CD4-positive, alpha-beta T cell treated with Interleukin-6 at 100 ng/mL for 8 hours (primary cell): ENCODE results near the gene RLN3.

Source experiments
- DNase-seq: peaks from one replicate; pipeline ENCODE4 v3.0.0-alpha.2; 2020; ENCODE audit warnings: mixed read lengths, low spot score

Gene RLN3, protein sequence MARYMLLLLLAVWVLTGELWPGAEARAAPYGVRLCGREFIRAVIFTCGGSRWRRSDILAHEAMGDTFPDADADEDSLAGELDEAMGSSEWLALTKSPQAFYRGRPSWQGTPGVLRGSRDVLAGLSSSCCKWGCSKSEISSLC

DNA sequence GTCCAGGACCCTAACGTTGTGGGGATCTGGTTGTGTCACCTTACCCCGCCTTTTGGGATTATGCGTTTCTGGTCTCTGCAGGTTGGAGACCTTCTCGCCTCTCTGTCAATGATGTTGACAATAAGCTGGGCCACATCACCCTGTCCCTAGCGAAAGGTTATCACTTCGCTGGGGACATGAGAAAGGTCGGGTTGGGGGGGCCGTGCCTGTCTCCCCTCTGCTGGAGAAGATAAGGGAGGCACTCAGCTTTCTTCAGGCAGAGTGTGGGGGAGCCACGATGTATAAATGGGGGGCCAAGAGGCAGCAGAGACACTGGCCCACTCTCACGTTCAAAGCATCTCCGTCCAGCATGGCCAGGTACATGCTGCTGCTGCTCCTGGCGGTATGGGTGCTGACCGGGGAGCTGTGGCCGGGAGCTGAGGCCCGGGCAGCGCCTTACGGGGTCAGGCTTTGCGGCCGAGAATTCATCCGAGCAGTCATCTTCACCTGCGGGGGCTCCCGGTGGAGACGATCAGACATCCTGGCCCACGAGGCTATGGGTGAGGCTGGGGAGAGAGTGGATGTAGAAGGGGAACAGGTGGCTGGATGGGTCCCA is at the start of gene RLN3:
Gene RLN3 (plus strand): TSS at position 293 of the 595 bp plus-strand sequence. CDS start 57 bp downstream, at position 350.
- DNase-seq = no peak

DNA sequence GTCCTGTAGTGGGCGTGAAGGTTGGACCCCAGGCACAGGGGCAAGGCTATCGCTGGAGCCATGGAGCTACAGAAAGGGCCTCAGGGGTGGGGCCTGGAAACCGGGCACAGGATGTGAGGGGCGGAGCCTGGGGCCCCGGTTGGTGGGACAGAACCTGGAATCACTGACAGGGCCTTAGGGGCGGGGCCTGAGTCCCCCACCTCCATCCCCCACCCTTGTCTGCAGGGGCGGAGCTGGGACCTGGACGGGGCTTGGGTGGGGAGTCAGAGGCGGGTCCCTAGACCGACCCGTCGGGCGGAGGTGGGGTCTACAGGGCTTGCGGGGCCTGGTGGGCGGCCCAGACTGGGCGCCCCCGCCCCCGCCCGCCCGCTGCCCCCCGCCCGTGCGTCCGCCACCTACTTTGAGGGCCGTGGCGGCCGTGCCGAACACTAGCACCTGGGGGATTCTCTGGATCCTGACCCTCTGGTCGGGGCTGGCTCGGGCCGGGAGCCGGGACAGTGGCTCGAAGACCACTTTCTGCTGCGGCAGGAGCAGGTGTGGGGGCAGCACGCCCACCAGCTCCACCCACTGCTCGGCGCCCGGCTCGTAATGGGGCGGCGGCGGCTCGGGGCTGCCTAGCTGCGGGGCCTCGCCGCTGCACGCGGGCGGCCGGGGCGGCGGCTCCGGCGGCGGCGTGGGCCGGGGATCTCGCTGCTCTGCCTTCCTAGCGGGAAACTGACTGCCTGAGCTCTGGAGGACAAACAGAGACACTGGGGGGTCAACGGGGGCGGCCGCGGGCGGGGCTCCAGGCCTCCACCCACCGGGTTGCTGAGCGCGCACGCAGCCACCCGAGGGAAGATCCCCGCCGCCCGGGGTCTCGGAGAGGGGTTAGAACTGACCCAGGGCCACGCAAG is 49.4 kb upstream of the RLN3 start:
- DNase-seq = no peak

DNA sequence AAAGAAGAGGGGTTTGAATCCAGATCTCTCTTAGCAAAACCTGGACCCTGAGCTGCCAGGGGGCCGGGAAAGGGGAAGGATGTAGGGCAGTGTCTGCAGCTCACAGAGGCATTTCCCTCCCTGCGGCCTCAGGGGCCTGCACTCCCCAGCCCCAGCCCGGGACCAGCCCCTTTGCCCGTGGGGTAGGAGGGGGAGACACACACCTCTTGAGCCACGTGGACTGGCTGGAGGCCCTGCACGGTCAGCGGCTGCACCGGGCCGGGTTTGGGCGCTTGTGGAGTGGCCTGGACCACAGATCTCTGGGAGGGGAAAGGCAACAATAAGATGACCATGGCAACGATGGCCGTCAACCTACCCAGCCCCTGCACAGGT is 48.7 kb upstream of the RLN3 start:
- DNase-seq = no peak

DNA sequence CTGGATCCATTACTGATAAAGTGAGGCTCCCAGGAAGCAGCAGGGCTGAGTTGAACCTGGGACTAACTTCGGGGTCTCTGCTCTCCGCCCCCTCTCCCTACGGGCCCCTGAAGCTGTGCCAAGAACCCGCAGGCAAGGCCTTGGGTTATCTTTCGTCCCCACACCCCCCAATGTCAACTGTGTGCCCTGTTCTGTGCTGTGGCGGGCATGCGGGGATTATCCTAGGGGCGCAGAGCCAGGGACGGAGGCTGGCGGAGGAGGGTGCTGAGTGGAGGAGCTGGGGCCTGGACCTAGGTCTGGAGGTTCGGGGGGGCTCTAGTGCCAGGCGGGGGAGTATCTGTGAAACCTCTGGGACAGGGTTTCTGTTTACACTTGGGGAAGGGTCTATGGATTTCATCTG is 48.3 kb upstream of the RLN3 start:
- no peak for DNase-seq

DNA sequence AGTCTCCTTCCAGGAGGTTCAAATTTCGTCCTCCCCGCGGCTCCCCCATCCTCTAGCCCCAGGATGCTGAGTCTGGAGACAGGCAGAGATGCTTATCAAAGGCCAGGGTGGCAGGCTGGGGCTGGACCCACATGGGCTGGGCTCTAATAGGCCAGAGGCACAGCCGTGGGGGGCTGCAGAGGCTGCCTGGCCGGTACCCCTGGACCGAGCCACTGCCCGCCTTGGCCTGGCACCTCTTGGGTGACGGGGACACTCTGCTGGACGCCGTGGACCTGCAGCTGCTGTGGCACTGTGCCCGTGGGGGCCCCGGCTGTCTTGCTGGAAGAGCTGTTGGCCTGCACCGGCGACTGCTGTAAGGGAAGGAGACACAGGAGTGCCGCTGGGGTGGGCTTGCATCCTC is 47.6 kb upstream of the RLN3 start:
- DNase-seq = no peak

DNA sequence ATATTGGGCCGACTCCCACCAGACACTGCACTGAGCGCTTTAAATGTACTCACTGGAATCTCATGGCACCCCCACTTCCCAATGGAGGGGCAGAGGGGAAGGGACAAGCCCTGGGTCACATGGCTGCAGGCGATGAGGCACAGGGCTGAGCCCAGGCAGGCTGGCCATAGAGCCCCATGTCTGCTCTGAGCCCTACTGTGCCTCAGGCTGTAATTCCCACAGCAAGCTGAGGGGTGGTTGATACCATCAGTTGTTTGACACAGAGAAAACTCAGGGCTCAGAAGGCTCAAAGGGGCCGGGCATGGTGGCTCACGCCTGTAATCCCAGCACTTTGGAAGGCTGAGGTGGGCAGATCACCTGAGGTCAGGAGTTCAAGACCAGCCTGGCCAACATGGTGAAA is 46.9 kb upstream of the RLN3 start:
- no peak for DNase-seq

DNA sequence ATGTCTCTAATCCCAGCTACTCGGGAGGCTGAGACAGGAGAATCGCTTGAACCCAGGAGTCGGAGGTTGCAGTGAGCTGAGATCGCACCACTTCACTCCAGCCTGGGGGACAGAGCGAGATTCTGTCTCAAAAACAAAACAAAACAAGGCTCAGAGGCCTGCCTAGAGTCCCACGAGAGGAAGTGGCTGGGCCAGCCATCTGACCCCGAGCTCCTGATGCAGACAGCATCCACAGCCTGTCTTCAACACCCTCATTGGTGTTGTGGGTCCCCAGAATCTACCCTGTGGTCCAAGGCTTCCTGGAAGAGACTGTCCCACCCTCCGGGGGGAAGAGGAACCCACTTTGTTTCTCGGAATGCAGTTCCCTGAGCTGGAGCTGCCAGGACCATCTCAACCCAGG is 46.5 kb upstream of the RLN3 start:
- no peak for DNase-seq

DNA sequence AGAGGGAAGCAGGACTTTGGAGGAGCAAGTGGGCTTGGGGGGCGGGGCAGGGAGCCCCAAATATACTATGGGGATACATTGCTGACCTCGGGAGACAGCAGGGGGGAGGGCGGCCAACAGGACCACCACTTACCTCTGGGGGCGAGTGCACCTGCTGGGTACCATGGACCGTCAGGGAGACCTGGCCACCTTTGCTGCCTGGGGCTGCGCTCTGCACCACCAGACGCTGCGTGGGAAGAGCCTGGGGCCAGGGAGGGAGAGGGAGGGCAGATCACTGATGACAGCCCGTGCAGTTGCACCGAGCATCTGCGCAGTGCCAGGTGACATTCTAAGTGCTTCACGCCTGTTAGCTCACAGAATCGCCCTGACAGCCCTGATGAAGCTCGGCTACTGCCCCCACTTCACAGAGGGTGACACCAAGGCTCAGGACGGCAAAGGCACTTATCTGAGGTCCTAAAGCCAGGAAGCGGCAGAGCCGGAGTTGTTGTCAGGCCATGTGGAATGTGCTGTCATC is 45.9 kb upstream of the RLN3 start:
- no peak for DNase-seq

DNA sequence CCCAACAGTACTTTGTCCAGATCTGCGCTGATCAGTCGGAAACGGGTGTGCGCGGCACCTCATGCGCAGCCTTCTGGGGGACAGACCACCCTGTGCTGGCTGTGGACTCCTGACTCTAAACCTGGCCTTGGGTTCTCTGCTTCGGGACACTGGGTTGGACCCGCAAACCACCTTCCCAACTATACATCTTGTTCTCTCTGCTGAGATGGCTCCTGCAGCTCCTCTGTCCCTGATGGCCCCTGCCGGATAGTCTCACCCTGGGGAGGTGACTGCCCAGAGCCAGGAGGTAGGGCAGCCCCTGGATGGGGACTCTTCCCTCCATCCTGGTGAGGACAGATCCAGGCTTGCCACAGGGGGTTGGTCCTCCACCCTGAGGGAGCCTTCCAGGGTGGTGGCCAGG is 45.2 kb upstream of the RLN3 start:
- no peak for DNase-seq

DNA sequence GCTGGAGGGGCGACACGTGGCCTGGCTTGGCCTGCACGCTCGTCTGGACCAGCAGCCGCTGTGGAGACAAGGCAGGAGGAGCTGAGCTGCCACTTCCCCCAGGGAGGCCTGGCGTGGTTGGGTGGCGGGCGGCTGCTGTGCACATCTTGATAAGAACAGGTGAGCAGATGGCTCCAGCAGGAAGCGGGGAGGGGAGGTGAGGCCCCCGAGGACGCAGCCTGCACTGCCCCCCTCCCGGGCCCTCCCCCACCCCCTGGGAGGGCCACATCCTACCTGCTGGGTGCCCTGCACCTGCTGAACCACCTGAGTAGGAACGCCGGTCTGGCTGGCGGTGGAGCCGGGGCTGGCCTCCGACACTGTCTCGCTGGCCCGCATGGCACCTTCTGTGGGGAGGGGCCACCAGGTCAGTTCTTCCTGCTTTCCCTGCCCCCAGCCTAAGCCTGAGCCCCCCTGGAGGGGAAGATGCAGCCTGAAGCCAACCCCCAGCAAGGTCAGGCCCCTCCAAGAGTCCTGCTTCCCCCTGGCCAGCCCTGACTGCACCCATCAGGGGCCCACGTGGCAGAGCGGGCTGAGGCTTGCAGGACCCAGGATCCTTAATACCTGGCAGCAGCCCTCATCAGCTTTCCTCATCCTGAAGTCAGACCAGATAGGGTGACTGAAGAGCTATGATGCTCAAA is 44.6 kb upstream of the RLN3 start:
- DNase-seq = peak; percentile 72

DNA sequence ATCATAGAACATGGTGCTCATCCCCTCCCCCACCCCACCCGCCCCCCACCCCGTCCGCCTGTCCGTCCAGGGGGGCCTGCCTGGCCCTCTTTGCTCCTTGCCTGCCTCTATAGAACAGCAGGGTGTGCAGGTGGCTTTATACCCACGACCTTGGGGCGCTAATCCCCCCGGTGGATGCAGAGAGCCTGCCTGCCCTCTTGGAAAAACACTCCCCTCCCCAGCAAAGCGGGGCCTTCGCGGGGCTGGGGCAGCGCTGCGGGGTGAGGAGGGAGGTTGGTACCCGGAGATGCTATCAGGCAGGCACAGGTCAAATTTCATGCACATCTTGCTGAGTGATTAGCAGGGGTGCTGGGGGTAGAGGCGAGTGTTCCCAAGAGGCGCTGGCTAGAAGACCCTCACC is 43.8 kb upstream of the RLN3 start:
- DNase-seq = no peak

DNA sequence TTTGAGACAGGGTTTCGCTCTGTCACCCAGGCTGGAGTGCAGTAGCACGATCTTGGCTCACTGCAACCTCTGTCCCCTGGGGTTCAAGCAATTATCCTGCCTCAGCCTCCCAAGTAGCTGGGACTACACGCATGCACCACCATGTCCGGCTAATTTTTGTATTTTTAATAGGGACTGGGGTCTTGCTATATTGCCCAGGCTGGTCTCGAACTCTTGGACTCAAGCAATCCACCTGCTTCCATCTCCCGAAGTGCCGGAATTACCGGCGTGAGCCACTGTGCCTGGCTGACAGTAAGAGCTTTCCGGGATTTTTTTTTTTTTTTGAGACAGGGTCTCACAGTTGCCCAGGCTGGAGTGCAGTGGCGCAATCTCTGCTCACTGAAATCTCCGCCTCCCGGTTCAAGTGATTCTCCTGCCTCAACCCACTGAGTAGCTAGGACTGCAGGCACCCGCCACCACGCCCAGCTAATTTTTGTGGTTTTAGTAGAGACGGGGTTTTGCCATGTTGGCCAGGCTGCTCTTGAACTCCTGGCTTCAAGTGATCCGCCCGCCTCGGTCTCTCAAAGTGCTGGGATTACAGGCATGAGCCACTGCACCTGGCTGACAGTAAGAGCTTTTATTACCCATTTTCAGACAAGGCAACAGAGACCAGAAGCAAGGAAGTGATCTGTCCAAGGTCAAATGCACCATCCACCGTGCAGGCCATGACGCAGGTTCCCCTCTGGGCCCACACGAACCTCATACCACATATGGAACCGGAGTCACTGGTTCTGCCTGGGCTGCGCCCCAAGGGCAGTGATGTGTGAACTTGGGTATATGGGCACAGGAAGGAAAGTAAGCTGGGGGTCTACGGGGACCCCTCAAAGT is 42.8 kb upstream of the RLN3 start:
- DNase-seq = no peak

DNA sequence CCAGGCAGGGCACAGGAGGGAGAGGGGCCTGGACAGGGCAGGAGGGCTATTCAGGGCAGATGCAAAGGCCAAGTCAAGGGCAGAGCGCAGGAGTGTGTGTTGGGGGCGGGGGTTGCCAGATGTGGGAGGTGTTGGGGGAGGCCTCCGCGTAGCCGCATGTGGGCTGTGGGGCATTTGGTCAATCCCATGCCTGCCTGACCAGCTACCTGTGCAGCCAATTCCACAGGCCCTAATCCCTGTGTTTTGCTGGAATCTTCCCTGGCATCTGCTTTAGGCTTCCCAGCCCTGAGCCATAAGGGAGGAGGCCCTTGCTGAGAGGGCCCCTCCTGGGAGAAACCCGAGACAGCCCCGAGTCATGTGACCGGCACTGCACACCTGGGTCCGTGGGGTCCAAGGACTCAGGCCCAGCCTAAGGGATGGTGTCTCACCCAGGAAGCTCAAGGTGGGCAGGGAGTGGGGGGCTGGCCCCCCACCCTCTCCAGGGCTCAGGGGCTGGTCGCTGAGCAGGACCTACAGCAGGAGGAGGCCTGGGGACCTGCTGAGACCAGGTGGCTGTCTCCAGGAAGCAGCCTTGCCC is 42.1 kb upstream of the RLN3 start:
- no peak for DNase-seq

DNA sequence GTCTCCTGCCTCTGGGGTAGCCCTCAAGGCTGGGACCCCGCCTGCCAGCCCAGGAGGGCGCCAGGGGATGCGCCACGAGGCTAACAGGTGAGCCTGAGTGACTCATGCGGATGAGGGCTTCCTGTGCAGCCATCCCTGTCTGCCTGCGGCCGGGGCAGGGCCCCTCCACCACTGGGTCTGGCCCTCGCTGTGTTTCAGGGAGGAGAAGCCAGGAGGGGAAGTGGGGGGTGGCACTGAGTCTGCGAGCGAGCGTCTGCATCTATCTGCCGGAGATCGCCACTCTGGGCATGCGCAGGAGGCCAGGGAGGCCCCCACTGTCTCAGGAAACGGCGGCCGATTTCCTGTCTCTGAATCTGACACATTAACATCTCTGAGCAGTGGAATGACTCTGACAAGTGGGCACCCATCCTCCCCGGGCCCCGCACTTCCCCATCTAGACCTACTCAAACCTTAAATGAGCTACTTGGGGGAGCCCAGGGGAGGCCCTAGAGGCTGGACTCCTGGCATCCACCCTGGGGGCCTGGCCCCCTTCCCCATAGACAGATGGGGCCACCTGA is 41.5 kb upstream of the RLN3 start:
- peak; percentile 99 for DNase-seq

DNA sequence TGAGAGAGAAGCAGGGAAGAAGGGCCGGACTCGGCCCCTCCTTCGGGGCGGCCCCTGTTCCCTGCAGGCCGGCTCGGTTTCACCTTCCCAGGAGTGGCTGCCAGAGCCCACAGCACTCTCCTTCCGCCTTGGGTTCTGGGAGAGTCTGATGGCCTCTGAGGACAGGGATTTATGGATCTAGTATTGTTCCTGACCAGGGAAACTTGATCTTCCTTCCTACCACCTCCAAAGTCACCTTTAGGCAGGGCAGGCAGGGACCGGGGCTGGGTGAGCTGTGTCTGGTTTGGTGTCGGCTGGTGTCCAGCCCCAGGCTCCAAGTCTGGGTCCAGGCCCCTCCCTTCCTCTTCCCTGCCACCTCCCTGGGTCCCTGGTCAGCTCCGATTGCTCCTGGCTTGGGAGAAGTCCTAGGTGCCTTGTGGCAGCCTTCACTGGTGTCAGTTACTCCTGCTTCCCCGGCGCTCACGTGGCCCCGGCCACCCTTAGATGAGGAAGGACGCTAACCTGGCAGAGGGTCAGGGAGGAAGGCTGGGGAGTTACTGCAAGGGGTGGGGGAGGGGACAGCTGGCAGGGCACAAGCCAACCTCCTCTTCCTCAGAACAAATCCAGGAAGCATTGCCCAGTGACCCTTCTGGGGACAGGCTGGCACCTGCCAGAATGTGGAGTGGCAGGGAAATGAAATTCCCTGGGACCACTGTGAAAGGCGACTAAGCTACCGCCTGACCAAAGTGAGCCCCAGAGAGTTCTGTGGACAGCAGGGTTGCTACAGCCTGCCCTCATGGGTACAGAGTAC is 40.7 kb upstream of the RLN3 start:
- DNase-seq = no peak

DNA sequence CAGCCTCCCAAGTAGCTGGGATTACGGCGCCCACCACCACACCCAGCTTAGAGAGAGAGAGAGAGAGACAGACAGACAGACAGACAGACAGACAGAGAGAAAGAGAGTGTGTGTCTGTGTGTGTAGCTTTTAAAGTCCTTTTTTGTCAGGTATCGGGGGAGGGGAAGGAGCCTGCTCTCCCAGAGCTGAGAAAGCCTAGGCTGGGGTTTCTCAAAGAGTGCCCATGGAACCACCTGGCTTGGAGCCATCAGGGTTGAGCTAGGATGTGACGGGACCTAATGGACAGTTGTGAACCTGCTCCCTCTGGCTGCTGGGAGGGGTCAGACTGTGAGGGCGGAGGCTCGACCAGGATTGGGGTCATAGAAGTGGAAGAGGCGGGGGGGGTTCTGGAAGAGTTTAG is 38.5 kb upstream of the RLN3 start:
- no peak for DNase-seq

DNA sequence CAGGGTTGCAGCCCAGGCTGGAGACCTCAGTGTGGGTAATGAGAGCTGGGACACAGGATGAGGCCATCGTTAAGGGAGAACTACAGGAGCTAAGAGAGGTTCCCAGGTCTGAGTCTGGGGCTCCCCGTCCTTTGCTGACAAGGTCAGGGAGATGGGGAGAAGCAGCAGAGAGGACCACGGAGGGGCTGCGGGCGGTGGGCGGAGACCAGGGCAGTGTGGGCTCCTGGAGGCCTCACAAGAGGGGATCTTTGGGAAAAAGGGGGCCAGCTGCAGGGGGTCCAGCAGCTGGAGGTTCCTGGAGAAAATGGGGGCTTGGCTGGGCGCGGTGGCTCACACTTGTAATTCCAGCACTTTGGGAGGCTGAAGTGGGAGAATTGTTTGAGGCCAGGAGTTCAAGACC is 37.9 kb upstream of the RLN3 start:
- DNase-seq = no peak

DNA sequence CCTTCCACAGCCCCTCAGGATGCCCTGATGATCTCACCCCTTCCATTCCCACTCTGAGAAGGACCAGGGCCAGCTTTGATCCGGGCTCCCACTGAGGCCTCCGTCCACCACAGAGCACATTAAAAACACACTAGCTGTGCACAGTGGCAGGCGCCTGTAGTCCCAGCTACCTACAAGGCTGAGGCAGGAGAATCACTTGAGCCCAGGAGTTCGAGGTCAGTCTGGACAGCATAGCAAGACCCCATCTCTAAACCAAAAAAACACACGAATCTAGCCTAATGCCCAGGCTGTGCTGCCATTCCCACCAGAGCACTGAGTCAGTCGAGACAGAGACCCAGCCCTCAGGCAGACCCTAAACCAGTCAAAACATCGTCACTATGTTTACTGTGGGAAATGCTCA is 35.9 kb upstream of the RLN3 start:
- no peak for DNase-seq

DNA sequence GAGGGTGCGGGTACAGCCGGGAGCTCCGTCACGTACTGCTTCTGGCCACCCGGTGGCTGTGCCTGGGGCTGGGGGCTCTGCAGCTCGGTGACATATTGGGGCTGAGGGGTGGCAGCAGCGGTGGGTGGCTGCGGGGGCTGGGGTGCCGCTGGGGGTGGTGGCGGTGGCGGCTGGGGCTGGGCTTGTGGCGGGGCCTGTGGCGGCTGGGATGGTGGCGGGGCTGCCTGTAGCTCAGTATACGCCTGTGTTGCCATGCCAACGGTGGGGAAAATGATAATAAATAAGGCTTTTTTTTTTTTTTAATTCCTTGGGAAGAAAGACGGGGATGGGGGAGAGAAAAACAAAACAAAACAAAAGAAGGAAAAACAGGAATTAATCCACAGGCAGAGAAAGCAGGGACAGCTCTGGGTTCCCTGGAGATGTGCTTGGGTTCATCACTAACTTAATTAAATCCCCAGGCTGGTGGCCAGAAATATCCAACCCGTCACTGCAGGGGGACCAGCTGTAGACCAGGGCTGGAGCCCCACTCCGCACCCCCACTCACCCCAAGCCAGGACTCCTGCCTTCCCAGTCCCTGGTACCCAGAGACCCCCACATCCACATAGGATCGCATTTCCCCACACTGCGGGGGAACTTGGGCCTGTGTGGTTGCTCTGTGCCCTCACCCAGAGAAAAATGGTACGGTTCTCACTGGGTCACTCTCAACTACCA is 34.2 kb upstream of the RLN3 start:
- no peak for DNase-seq
